GM18517 (cell line): ENCODE data around the gene DNAJC25.

Source experiments
- ATAC-seq: cut with Tn5 transposase; IDR thresholded peaks from one replicate; pipeline ENCODE4 v1.9.1; 2021; ENCODE audit warnings: mild to moderate bottlenecking, moderate library complexity; ENCODE audit not compliant: unreplicated experiment

DNAJC25 gene

GRCh38 chr9:111627260-111627963 is 3.7 kb upstream of the DNAJC25 start:
- ATAC-seq, result no peak

- no peak for ATAC-seq
Measured at GRCh38 chr9:111628411-111628810, 2.7 kb upstream of the DNAJC25 start.

GRCh38 chr9:111630182-111630963 is 761 bp upstream of the DNAJC25 start:
- ATAC-seq, result peak; percentile 31

GRCh38 chr9:111630964-111631213 is 245 bp upstream of the DNAJC25 start:
- ATAC-seq, result no peak

- ATAC-seq, result no peak
Measured at GRCh38 chr9:111632060-111632459, 926 bp downstream of the DNAJC25 start.

- ATAC-seq, result no peak
Measured at GRCh38 chr9:111632695-111633388, 1.7 kb downstream of the DNAJC25 start.

GRCh38 chr9:111633389-111633736 is 2.2 kb downstream of the DNAJC25 start:
- ATAC-seq, result no peak

- ATAC-seq, result no peak
Measured at GRCh38 chr9:111634860-111635259, 3.7 kb downstream of the DNAJC25 start.

GRCh38 chr9:111637421-111637950 is 6.4 kb downstream of the DNAJC25 start:
- no peak for ATAC-seq

GRCh38 chr9:111644195-111644772 is 13.2 kb downstream of the DNAJC25 start:
- no peak for ATAC-seq

- no peak for ATAC-seq
Measured at GRCh38 chr9:111645806-111646205, 14.7 kb downstream of the DNAJC25 start.

- ATAC-seq, result no peak
Measured at GRCh38 chr9:111646417-111646816, 15.3 kb downstream of the DNAJC25 start.

GRCh38 chr9:111648066-111648465 is 16.9 kb downstream of the DNAJC25 start:
- ATAC-seq, result no peak

GRCh38 chr9:111649016-111649415 is 17.9 kb downstream of the DNAJC25 start:
- ATAC-seq, result no peak

GRCh38 chr9:111657051-111657450 is 25.9 kb downstream of the DNAJC25 start:
- ATAC-seq, result no peak

- ATAC-seq, result no peak
Measured at GRCh38 chr9:111658943-111659342, 27.8 kb downstream of the DNAJC25 start.

- no peak for ATAC-seq
Measured at GRCh38 chr9:111659691-111660090, 28.6 kb downstream of the DNAJC25 start.

GRCh38 chr9:111661150-111661801 is 30.1 kb downstream of the DNAJC25 start, which contains the start of gene GNG10:
TSS of gene GNG10 (plus strand) at chr9:111661605. CDS start at chr9:111661635, 30 bp downstream.
- ATAC-seq, result peak; percentile 60

- ATAC-seq, result peak; percentile 26
Measured at GRCh38 chr9:111661802-111662521, 30.8 kb downstream of the DNAJC25 start.
